ENCODE measurements around the gene CMIP.
A peak's percentile ranks its signal among the peaks of the same experiment; 100 is the strongest.
"Not testable (repeated sequence)": the region's sequence is repeated elsewhere in the genome, so short reads cannot be mapped to it uniquely, and the experiment has no call there.

The CMIP gene

GRCh38 chr16:81676066-81676882, 231.7 kb downstream of the CMIP start:
- Mint-ChIP-seq H3K4me3 (no peak overlapping the region), H3K4me1 (no peaks in the 10 kb centered on the region), H3K27me3 (no peaks in the 10 kb centered on the region), H3K9me3 (no peaks in the 10 kb centered on the region), H3K36me3 (peaks cover 72% of the 10 kb centered on the region), H3K27ac (no peak overlapping the region)
- ATAC-seq = no peak

DNA sequence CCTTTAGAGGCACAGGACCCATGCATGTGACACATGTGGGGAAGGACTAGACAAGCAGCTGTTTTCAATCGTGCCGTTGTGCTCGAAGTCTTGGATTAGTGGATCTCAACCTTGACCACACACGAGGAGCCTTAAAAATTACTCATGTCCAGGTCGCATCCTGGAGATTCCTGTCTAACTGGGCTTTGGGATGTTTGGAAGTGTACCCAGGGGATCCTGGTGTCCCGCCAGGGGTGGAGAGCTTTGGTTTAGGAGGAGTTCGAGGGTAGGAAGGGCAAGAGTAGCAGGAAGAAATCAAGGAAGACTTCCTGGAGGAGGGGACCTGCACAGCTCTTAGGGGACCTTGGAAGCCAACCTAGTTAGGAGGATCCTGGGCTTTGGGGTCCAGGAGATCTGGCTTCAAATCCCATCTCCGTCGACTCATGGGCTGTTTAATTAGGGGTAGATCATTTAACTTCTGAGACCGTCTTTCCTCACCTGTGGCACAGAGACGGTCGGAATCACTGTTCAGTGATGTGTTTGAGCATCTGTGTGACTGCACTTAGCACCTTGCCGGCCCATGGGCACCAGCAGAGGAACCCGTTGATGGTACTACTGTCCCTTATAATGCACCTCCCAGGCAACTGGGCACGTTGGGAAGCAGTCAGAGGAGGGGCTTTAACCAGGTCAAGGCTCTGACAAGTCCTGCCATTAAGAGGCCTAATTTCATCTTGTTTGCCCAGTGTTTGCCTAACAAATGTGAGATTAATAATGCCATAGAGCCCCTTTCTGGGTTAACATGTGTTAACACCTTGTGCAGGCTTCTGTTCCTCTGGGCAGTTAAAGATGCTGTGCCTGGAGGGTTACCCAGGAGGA, 232.5 kb downstream of the CMIP start:
- H3K9me3 Mint-ChIP-seq = no peaks in the 10 kb centered on the region
- H3K4me1 Mint-ChIP-seq = no peaks in the 10 kb centered on the region
- H3K36me3 Mint-ChIP-seq = peaks cover 75% of the 10 kb centered on the region
- ATAC-seq = no peak
- H3K27ac Mint-ChIP-seq = no peak overlapping the region
- H3K4me3 Mint-ChIP-seq = no peak overlapping the region
- H3K27me3 Mint-ChIP-seq = no peaks in the 10 kb centered on the region

GRCh38 chr16:81678326-81679095, 233.9 kb downstream of the CMIP start:
- Mint-ChIP-seq H3K27ac (no peak overlapping the region), H3K27me3 (no peaks in the 10 kb centered on the region), H3K4me1 (no peaks in the 10 kb centered on the region), H3K4me3 (no peak overlapping the region), H3K9me3 (no peaks in the 10 kb centered on the region), H3K36me3 (peaks cover 81% of the 10 kb centered on the region)
- ATAC-seq = no peak

GRCh38 chr16:81679721-81680430, 235.3 kb downstream of the CMIP start:
- Mint-ChIP-seq H3K4me3 (no peak overlapping the region), H3K4me1 (no peaks in the 10 kb centered on the region), H3K36me3 (peaks cover 74% of the 10 kb centered on the region), H3K9me3 (no peaks in the 10 kb centered on the region), H3K27me3 (no peaks in the 10 kb centered on the region), H3K27ac (no peak overlapping the region)
- ATAC-seq = no peak

DNA sequence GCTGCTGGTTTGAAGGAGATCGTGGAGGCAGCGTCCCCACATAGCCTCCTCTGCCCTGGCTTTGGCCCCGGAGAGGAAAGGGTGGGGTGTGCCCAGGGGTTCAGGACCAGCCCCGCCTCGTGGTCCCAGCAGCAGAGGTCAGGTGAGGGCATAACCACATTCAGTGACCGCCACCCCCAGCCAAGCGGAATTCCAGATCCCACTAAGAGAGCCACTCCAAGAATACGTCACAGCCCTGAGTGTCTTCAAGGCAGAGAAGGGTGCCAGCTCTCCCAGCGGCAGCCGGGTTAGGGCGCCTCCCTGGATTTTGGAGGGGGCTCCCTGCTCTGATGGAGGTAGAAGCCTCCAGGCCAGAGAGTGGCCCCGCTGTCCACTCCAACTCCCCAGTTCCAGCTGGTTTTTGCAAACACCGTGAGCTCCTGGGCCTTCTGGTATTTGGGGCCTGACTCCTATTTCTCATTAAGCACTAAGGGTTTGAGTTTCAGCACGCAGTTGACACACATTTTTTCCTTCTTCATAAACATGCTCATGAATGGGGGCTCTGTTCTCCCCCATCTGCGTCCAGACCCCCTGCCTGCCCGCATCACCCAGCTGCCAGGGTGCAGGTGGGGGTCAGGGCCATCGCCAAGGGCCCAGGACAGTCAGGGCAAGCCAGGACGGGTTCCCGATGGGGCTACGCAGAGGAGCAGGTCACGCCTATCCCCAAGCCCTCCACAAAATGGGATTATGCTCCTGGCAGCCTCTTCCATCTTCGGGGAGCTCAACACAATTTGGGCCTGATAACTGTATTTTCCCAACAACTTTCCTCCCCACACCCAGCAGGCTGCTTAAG, 236.1 kb downstream of the CMIP start:
- H3K27ac Mint-ChIP-seq = no peak overlapping the region
- no peak overlapping the region for H3K4me3 Mint-ChIP-seq
- peaks cover 71% of the 10 kb centered on the region for H3K36me3 Mint-ChIP-seq
- H3K27me3 Mint-ChIP-seq = no peaks in the 10 kb centered on the region
- ATAC-seq = no peak
- no peaks in the 10 kb centered on the region for H3K4me1 Mint-ChIP-seq
- no peaks in the 10 kb centered on the region for H3K9me3 Mint-ChIP-seq

GRCh38 chr16:81681311-81681710, 236.7 kb downstream of the CMIP start:
- Mint-ChIP-seq H3K4me1 (no peaks in the 10 kb centered on the region), H3K4me3 (no peak overlapping the region)
- no peak for ATAC-seq

GRCh38 chr16:81684242-81684837, 239.7 kb downstream of the CMIP start:
- H3K36me3 Mint-ChIP-seq = peaks cover 59% of the 10 kb centered on the region
- no peak for ATAC-seq
- H3K4me1 Mint-ChIP-seq = no peaks in the 10 kb centered on the region
- no peak overlapping the region for H3K27ac Mint-ChIP-seq
- H3K9me3 Mint-ChIP-seq = no peaks in the 10 kb centered on the region
- no peaks in the 10 kb centered on the region for H3K27me3 Mint-ChIP-seq
- H3K4me3 Mint-ChIP-seq = no peak overlapping the region

More at GRCh38 chr16:81681311-81681710, 236.7 kb downstream of the CMIP start:
- H3K36me3 Mint-ChIP-seq = peaks cover 71% of the 10 kb centered on the region
- H3K27me3 Mint-ChIP-seq = no peaks in the 10 kb centered on the region
- H3K9me3 Mint-ChIP-seq = no peaks in the 10 kb centered on the region
- H3K27ac Mint-ChIP-seq = peak overlapping the region; percentile 15

- no peaks in the 10 kb centered on the region for H3K27me3 Mint-ChIP-seq
- H3K4me3 Mint-ChIP-seq = no peak overlapping the region
- H3K9me3 Mint-ChIP-seq = no peaks in the 10 kb centered on the region
- peak overlapping the region; percentile 7 for H3K27ac Mint-ChIP-seq
- H3K4me1 Mint-ChIP-seq = no peaks in the 10 kb centered on the region
- H3K36me3 Mint-ChIP-seq = peaks cover 54% of the 10 kb centered on the region
- no peak for ATAC-seq
Observed at GRCh38 chr16:81684901-81685300, 240.3 kb downstream of the CMIP start.

DNA sequence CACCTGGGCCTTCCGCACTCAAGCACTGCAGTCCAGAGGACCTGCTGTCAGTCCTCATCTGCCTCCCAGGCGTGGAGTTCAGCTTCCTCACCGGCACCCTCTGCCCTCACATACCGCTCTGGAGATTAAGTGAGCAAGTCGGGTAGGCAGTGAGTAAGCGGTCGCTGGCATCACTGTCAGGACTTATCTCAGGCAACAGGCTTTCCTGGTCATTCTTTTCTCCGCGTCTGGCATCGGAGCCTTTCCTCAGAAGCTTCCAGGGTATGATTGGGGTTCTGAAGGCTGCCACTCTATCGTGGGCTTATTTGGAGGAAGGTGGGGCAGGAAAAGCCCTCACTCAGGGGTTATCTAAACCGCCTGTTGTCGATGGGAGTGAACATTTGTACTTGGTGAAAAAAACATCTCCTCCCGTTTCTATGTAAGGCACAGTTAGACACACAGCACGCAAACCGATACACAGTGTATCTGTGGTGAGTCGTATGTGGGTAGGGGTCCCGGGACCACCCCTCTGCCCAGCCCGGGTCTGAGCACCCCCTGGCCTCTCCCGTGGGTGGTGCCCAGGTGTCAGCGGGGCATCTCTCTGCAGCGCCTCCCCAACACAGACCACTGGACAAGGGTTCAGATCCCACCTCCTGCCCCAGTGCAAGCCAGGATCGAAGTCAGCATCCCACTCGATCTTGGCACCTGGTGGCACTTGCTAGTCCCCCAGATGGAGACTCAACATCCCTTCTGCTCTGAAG, 242.0 kb downstream of the CMIP start:
- no peak overlapping the region for H3K27ac Mint-ChIP-seq
- peaks cover 41% of the 10 kb centered on the region for H3K36me3 Mint-ChIP-seq
- H3K9me3 Mint-ChIP-seq = no peaks in the 10 kb centered on the region
- H3K4me1 Mint-ChIP-seq = no peaks in the 10 kb centered on the region
- H3K27me3 Mint-ChIP-seq = no peaks in the 10 kb centered on the region
- H3K4me3 Mint-ChIP-seq = no peak overlapping the region
- ATAC-seq = peak; percentile 31

DNA sequence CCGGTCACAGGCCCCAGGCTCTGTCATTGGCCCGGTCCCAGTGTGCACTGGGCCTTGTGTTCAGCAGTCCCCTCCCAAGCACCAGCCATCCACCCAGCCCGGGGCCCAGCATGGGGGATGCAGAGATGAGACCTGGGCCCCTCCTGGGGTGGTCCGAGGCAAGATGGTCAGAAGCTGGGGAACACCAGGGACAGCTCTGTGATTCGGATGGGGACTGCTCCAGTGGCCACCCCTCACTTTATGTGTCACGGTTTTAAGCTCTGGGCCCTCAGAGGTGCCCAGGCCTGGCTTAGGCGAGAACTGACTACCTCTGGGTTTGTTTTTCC, 242.5 kb downstream of the CMIP start:
- no peaks in the 10 kb centered on the region for H3K27me3 Mint-ChIP-seq
- ATAC-seq = no peak
- H3K4me1 Mint-ChIP-seq = no peaks in the 10 kb centered on the region
- peaks cover 41% of the 10 kb centered on the region for H3K36me3 Mint-ChIP-seq
- no peak overlapping the region for H3K4me3 Mint-ChIP-seq
- H3K27ac Mint-ChIP-seq = no peak overlapping the region
- H3K9me3 Mint-ChIP-seq = no peaks in the 10 kb centered on the region

- Mint-ChIP-seq H3K4me3 (no peak overlapping the region), H3K27ac (no peak overlapping the region), H3K36me3 (peaks cover 38% of the 10 kb centered on the region), H3K9me3 (no peaks in the 10 kb centered on the region), H3K27me3 (no peaks in the 10 kb centered on the region), H3K4me1 (no peaks in the 10 kb centered on the region)
- ATAC-seq = no peak
Observed at GRCh38 chr16:81688182-81688581, 243.6 kb downstream of the CMIP start.

GRCh38 chr16:81688839-81689238, 244.2 kb downstream of the CMIP start:
- peaks cover 42% of the 10 kb centered on the region for H3K36me3 Mint-ChIP-seq
- not testable (repeated sequence) for H3K4me3 Mint-ChIP-seq, H3K27ac Mint-ChIP-seq, H3K4me1 Mint-ChIP-seq, H3K27me3 Mint-ChIP-seq, ATAC-seq, H3K9me3 Mint-ChIP-seq

DNA sequence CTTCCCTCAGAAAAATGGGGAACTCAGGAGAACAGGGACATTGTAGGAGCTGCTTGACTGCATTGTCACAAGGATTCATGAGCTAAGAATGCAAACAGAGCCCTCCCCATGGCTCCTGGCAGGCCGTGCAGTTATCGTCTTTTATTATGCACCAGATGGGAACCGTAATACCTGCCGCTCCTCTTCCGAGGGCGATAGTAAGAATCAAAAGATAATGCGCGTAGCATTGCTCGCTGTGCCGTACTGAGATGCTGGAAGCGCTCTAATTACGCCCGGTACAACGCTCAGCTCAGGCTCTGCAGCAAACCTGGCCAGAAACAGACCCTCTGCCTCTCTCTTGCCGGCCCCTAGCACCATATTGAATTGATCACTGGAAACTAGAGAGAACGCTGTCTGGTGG, 247.4 kb downstream of the CMIP start:
- H3K4me1 Mint-ChIP-seq = peaks cover 6% of the 10 kb centered on the region
- H3K27me3 Mint-ChIP-seq = no peaks in the 10 kb centered on the region
- H3K9me3 Mint-ChIP-seq = no peaks in the 10 kb centered on the region
- H3K36me3 Mint-ChIP-seq = peaks cover 52% of the 10 kb centered on the region
- no peak overlapping the region for H3K27ac Mint-ChIP-seq
- ATAC-seq = no peak
- H3K4me3 Mint-ChIP-seq = no peak overlapping the region
